Non-pigmented ciliary epithelial cell (primary cell): ENCODE results near the gene FGR.

ENCODE experiments used
- DNase-seq: peaks from one replicate; pipeline ENCODE4 v3.0.0-alpha.2; 2010; ENCODE audit warnings: low read depth

The FGR gene

GRCh38 chr1:27615346-27616192, 19.4 kb downstream of the FGR start:
- DNase-seq: no peak

- no peak for DNase-seq
These were observed 20.2 kb downstream of the FGR start for GRCh38 chr1:27614625-27615344.

GRCh38 chr1:27614043-27614624, 20.9 kb downstream of the FGR start:
- no peak for DNase-seq

GRCh38 chr1:27612718-27613117, 22.3 kb downstream of the FGR start:
- no peak for DNase-seq

GRCh38 chr1:27611450-27611849, 23.5 kb downstream of the FGR start:
- no peak for DNase-seq

GRCh38 chr1:27609618-27610240, 25.3 kb downstream of the FGR start:
- no peak for DNase-seq

GRCh38 chr1:27609210-27609555, 25.8 kb downstream of the FGR start:
- DNase-seq: no peak

GRCh38 chr1:27607239-27607804, 27.7 kb downstream of the FGR start:
- no peak for DNase-seq

- DNase-seq: no peak
These were observed 28.2 kb downstream of the FGR start for GRCh38 chr1:27606708-27607238.

- DNase-seq: no peak
These were observed 28.9 kb downstream of the FGR start for GRCh38 chr1:27605796-27606707.

- no peak for DNase-seq
These were observed 29.7 kb downstream of the FGR start for GRCh38 chr1:27605300-27605766.

GRCh38 chr1:27604579-27605299, 30.2 kb downstream of the FGR start:
- DNase-seq: no peak

GRCh38 chr1:27603681-27604578, 31.1 kb downstream of the FGR start, which contains the start of gene AHDC1:
Gene AHDC1, minus strand, starts transcription at chr1:27604144. Its CDS starts 52,029 bp downstream, at chr1:27552115.
- DNase-seq: peak; percentile 35

GRCh38 chr1:27603309-27603680, 31.7 kb downstream of the FGR start:
- DNase-seq: no peak

- no peak for DNase-seq
These were observed 32.3 kb downstream of the FGR start for GRCh38 chr1:27602462-27603308.

GRCh38 chr1:27601771-27602461, 33.1 kb downstream of the FGR start:
- DNase-seq: no peak

GRCh38 chr1:27601321-27601770, 33.6 kb downstream of the FGR start:
- no peak for DNase-seq
